ENCODE results near the gene NIN.
A peak's percentile ranks its signal among the peaks of the same experiment; 100 is the strongest.

Gene NIN

GRCh38 chr14:50780393-50780792, 50.6 kb downstream of the NIN start:
- TF ChIP-seq TSHZ2 (CRISPR knock-in tag; IDR thresholded peaks at IDR 0.05) = no peak
- TF ChIP-seq POU6F1 (CRISPR knock-in tag; IDR thresholded peaks at IDR 0.05; ENCODE audit: borderline replicate concordance, low read depth) = no peak
- no peak for TF ChIP-seq RARB (CRISPR knock-in tag; IDR thresholded peaks at IDR 0.05)
- no peak for TF ChIP-seq TCF4 (CRISPR knock-in tag; IDR thresholded peaks at IDR 0.05; ENCODE audit: borderline replicate concordance)
- TF ChIP-seq BACH2 (CRISPR knock-in tag; IDR thresholded peaks at IDR 0.05; ENCODE audit: borderline replicate concordance) = no peak
- TF ChIP-seq GLIS3 (CRISPR knock-in tag; IDR thresholded peaks at IDR 0.05) = no peak
- TF ChIP-seq CSDC2 (CRISPR knock-in tag; IDR thresholded peaks at IDR 0.05) = no peak
- no peak for TF ChIP-seq OSR1 (CRISPR knock-in tag; IDR thresholded peaks at IDR 0.05)
- TF ChIP-seq ZNF565 (CRISPR knock-in tag; conservative IDR thresholded peaks at IDR 0.05; ENCODE audit: low read depth) = no peak
- TF ChIP-seq ESRRG (CRISPR knock-in tag; IDR thresholded peaks at IDR 0.05) = no peak
- no peak for ATAC-seq

GRCh38 chr14:50778721-50779483, 52.1 kb downstream of the NIN start:
- TF ChIP-seq ZNF8 (CRISPR knock-in tag; IDR thresholded peaks at IDR 0.05) (no peak), SNAI2 (CRISPR knock-in tag; IDR thresholded peaks at IDR 0.05) (no peak), TSHZ2 (CRISPR knock-in tag; IDR thresholded peaks at IDR 0.05) (no peak), PPARA (CRISPR knock-in tag; IDR thresholded peaks at IDR 0.05; ENCODE audit: borderline replicate concordance) (no peak), BACH2 (CRISPR knock-in tag; IDR thresholded peaks at IDR 0.05; ENCODE audit: borderline replicate concordance) (no peak), ZNF565 (CRISPR knock-in tag; conservative IDR thresholded peaks at IDR 0.05; ENCODE audit: low read depth) (no peak), GLIS3 (CRISPR knock-in tag; IDR thresholded peaks at IDR 0.05) (no peak), POU6F1 (CRISPR knock-in tag; IDR thresholded peaks at IDR 0.05; ENCODE audit: borderline replicate concordance, low read depth) (no peak), ZFP30 (CRISPR knock-in tag; IDR thresholded peaks at IDR 0.05) (no peak), CSRNP3 (CRISPR knock-in tag; IDR thresholded peaks at IDR 0.05) (no peak), CSDC2 (CRISPR knock-in tag; IDR thresholded peaks at IDR 0.05) (no peak), PATZ1 (CRISPR knock-in tag; IDR thresholded peaks at IDR 0.05; ENCODE audit: borderline replicate concordance) (no peak), ISL1 (CRISPR knock-in tag; IDR thresholded peaks at IDR 0.05) (no peak), ZFP3 (CRISPR knock-in tag; IDR thresholded peaks at IDR 0.05) (no peak), TCF4 (CRISPR knock-in tag; IDR thresholded peaks at IDR 0.05; ENCODE audit: borderline replicate concordance) (no peak)
- peak; percentile 51 for ATAC-seq

Data from SK-N-SH treated with all-trans-retinoic acid at 6 μM for 48 hours (cell line).